T-cell (primary cell): Measurements from ENCODE around the gene ZNF385D. TPM values are rescaled to one million over a fixed set of nuclear protein-coding genes. Genes with fewer than 3 reads are reported as not detected.

Experiments used
- ATAC-seq, 4 experiments: fragments of 200-7000 bp in 3 of 4; fragments of 150-1000 bp in 1 of 4; cut with Tn5 transposase; replicated peaks in 1 of 4; 1 replicate in 3 of 4; 2 replicates in 1 of 4; pipeline ENCODE4 v1.10.0; 2021; ENCODE audit warnings: moderate library complexity in 3 of 4, mild to moderate bottlenecking in 2 of 4, moderate number of reproducible peaks in 1 of 4
- CTCF ChIA-PET, 2 donors: fragments of 300-600 bp; sonication (Branson Sonifier 250); formaldehyde crosslinking; loops; one replicate each; lab custom pipeline; 2022; ENCODE audit warnings: antibody characterized with exemption in 2 of 2; lab: Charles Lee
- POLR2A ChIA-PET, 2 donors: fragments of 300-600 bp; sonication (Branson Sonifier 250); formaldehyde crosslinking; loops; one replicate each; lab custom pipeline; 2022; ENCODE audit warnings: antibody characterized with exemption in 2 of 2; lab: Charles Lee
- DNase-seq, 35 experiments: peaks; one replicate each; pipeline versions ENCODE4 v3.0.0 to v3.0.0-alpha.2; 2013 to 2023
- H3K27ac ChIP-seq: one replicate; pipeline ENCODE4 v1.5.1; 2013; ENCODE audit warnings: low read length
- H3K27me3 ChIP-seq, 2 experiments: replicated peaks in 1 of 2; 1 replicate in 1 of 2; 2 replicates in 1 of 2; pipeline versions ENCODE4 v1.6.1 to v1.7.0; 2013; ENCODE audit warnings: low read length in 1 of 2, mixed read lengths in 1 of 2; ENCODE audit not compliant: control insufficient read depth in 2 of 2, insufficient read depth in 2 of 2; ENCODE audit errors: extremely low read depth in 1 of 2
- H3K36me3 ChIP-seq, 2 donors: 1 replicate in 1 of 2; 2 replicates in 1 of 2; pipeline versions ENCODE4 v1.6.1 to v1.7.0; 2013; ENCODE audit warnings: low read length in 1 of 2; ENCODE audit not compliant: control insufficient read depth in 2 of 2, insufficient read depth in 1 of 2; ENCODE audit errors: extremely low read depth in 1 of 2
- H3K4me1 ChIP-seq, 2 experiments: 1 replicate in 1 of 2; 2 replicates in 1 of 2; pipeline versions ENCODE4 v1.6.1 to v1.7.0; 2013; ENCODE audit warnings: low read length in 2 of 2, mixed read lengths in 1 of 2; ENCODE audit not compliant: insufficient read depth in 2 of 2, control insufficient read depth in 1 of 2; ENCODE audit errors: extremely low read depth in 1 of 2
- H3K4me3 ChIP-seq, 2 donors: 1 replicate in 1 of 2; 2 replicates in 1 of 2; pipeline versions ENCODE4 v1.5.1 to v1.7.0; 2013; ENCODE audit warnings: mild to moderate bottlenecking in 2 of 2, low read length in 1 of 2, moderate library complexity in 1 of 2; ENCODE audit not compliant: control insufficient read depth in 1 of 2; ENCODE audit errors: extremely low read depth in 1 of 2
- H3K9me3 ChIP-seq: 2 replicates; pipeline ENCODE4 v1.7.0; 2013
- H3K27ac Mint-ChIP-seq, 2 donors: one replicate each; pipeline ENCODE4 v1.8.0; 2020 to 2021; ENCODE audit warnings: mild to moderate bottlenecking in 2 of 2, mixed read lengths in 2 of 2
- H3K27me3 Mint-ChIP-seq, 2 donors: one replicate each; pipeline ENCODE4 v1.8.0; 2021 to 2022; ENCODE audit warnings: mixed read lengths in 2 of 2
- H3K36me3 Mint-ChIP-seq: one replicate; pipeline ENCODE4 v1.8.0; 2021; ENCODE audit warnings: mixed read lengths
- H3K4me1 Mint-ChIP-seq, 3 donors: one replicate each; pipeline ENCODE4 v1.8.0; 2020 to 2022; ENCODE audit warnings: mixed read lengths in 3 of 3, mild to moderate bottlenecking in 1 of 3
- H3K4me3 Mint-ChIP-seq, 3 donors: one replicate each; pipeline ENCODE4 v1.8.0; 2020 to 2022; ENCODE audit warnings: mild to moderate bottlenecking in 3 of 3, mixed read lengths in 3 of 3, moderate library complexity in 3 of 3
- H3K9me3 Mint-ChIP-seq, 3 donors: one replicate each; pipeline ENCODE4 v1.8.0; 2020 to 2022; ENCODE audit warnings: mixed read lengths in 3 of 3
- WGBS: methylation state at CpG from one replicate; pipeline ENCODE4 v1.1.5; 2013; ENCODE audit warnings: missing lambda C conversion rate; ENCODE audit not compliant: insufficient coverage; 5-methylcytosine and 5-hydroxymethylcytosine counted together
- total RNA-seq, 35 experiments: library from RNA in 6 of 35; stranded (reverse) in 6 of 35; fragments of 120-200 nt in 1 of 35; gene quantifications; one replicate each; pipeline versions ENCODE4 v1.2.1 to v1.2.4 and lab custom pipeline; 2013 to 2026

Gene ZNF385D
- total RNA-seq, 5 donors from 2014 or later (not counting 1 experiment from before 2014, with no cell fraction given): 0.03 to 0.47 (median 0.35) TPM

- CTCF ChIA-PET: no interaction called here
- H3K4me1 Mint-ChIP-seq: no peaks in the 10 kb centered on the region
Observed at GRCh38 chr3:21449738-21450137, 301.3 kb downstream of the ZNF385D start.

DNA sequence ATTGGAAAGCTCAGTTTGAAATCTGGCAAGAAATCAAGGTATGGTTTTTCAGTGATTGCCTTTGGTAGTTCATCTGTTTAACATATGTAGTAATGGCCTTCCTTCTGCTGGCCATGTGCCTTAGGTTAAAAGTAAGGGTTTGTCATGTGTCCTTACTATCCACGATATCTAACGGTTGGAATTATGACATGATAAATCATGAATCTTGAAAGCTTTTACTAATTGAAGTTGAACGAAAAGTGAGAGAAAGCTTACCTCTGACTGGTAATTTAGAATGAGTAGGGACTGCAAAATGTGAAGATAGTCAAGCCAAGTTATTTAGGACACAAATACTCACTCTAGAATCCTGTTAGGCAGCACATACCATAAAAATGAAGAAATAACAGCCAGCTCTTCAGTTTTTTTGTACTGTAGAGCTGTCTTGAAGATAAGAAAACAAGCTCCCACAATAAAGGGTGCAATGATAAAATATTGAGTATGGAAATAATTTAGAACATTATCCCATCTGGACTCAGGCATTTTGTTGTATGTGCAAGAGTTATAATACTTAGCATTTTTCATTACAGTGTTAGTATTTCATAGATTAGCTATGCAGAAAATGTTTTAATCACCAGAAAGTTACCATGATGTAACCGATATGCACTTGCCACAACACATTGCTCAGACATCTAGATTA lies 303.4 kb downstream of the ZNF385D start:
- H3K9me3 Mint-ChIP-seq: peaks cover 4 to 11% (median 10%) of the 10 kb centered on the region in 3 donors
- 100% methylated on average over 1 of the region's 4 CpGs for WGBS
- Histone ChIP-seq H3K36me3 (no peaks in the 10 kb centered on the region), H3K4me3 (no peak overlapping the region), H3K27ac (no peak overlapping the region), H3K9me3 (no peaks in the 10 kb centered on the region), H3K27me3 (no peaks in the 10 kb centered on the region), H3K4me1 (no peaks in the 10 kb centered on the region)
- H3K36me3 Mint-ChIP-seq: no peaks in the 10 kb centered on the region
- H3K27me3 Mint-ChIP-seq: no peaks in the 10 kb centered on the region
- no peak overlapping the region for H3K27ac Mint-ChIP-seq
- POLR2A ChIA-PET: no interaction called here
- no peak overlapping the region for H3K4me3 Mint-ChIP-seq
- no peak for ATAC-seq
- DNase-seq: no peak
- CTCF ChIA-PET: no interaction called here
- no peaks in the 10 kb centered on the region for H3K4me1 Mint-ChIP-seq

More at GRCh38 chr3:21449738-21450137, 301.3 kb downstream of the ZNF385D start:
- Mint-ChIP-seq H3K27ac (no peak overlapping the region), H3K27me3 (no peaks in the 10 kb centered on the region), H3K4me3 (no peak overlapping the region), H3K36me3 (no peaks in the 10 kb centered on the region), H3K9me3 (peaks cover 4 to 14% (median 10%) of the 10 kb centered on the region in 3 donors)
- no peak for ATAC-seq
- Histone ChIP-seq H3K4me3 (no peak overlapping the region), H3K27me3 (no peaks in the 10 kb centered on the region), H3K4me1 (no peaks in the 10 kb centered on the region), H3K36me3 (no peaks in the 10 kb centered on the region), H3K27ac (no peak overlapping the region), H3K9me3 (no peaks in the 10 kb centered on the region)
- POLR2A ChIA-PET: no interaction called here
- 30% methylated on average over 2 of the region's 2 CpGs for WGBS
- DNase-seq: no peak

GRCh38 chr3:21446945-21447475 lies 304.0 kb downstream of the ZNF385D start:
- no peak overlapping the region for H3K27ac ChIP-seq
- no peak overlapping the region for H3K4me3 ChIP-seq
- Mint-ChIP-seq H3K27me3 (no peaks in the 10 kb centered on the region), H3K36me3 (no peaks in the 10 kb centered on the region), H3K9me3 (peaks cover 4 to 11% (median 9%) of the 10 kb centered on the region in 3 donors), H3K4me3 (no peak overlapping the region), H3K27ac (no peak overlapping the region), H3K4me1 (no peaks in the 10 kb centered on the region)
- H3K9me3 ChIP-seq: no peaks in the 10 kb centered on the region
- 100% methylated on average over 1 of the region's 2 CpGs for WGBS
- CTCF ChIA-PET: no interaction called here
- ATAC-seq (no peak), DNase-seq (no peak)
- POLR2A ChIA-PET: no interaction called here
- H3K36me3 ChIP-seq: no peaks in the 10 kb centered on the region
- no peaks in the 10 kb centered on the region for H3K27me3 ChIP-seq
- no peaks in the 10 kb centered on the region for H3K4me1 ChIP-seq

GRCh38 chr3:21446027-21446426 lies 305.0 kb downstream of the ZNF385D start:
- CTCF ChIA-PET: no interaction called here

DNA sequence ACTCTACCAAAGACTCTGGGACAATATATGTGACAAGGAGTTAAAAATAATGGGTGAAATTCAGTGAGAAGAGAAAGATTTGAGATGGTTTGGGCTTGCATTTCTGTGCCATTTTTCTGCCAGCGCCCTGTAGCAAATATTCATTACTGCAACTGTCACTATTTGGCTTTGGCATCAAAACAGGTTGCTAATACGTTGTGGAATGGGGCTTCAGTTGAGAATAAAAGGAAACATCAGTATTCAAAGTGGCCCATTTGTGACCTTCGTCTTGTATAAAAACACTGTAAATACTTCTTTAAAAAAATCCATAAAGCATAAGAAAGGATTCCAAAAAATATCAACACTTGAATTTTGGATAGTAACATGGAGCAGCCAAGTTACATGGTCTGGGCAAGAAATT lies 309.2 kb downstream of the ZNF385D start:
- ATAC-seq: no peak
- WGBS: 80% methylated on average over 1 of the region's 3 CpGs
- Mint-ChIP-seq H3K9me3 (peaks cover 7 to 9% (median 8%) of the 10 kb centered on the region in 3 donors), H3K4me3 (no peak overlapping the region), H3K4me1 (no peaks in the 10 kb centered on the region), H3K27ac (no peak overlapping the region), H3K27me3 (no peaks in the 10 kb centered on the region), H3K36me3 (no peaks in the 10 kb centered on the region)
- DNase-seq: no peak
- H3K36me3 ChIP-seq: no peaks in the 10 kb centered on the region
- ChIA-PET CTCF (no interaction called here), POLR2A (no interaction called here)
- H3K27ac ChIP-seq: no peak overlapping the region
- no peaks in the 10 kb centered on the region for H3K9me3 ChIP-seq
- no peak overlapping the region for H3K4me3 ChIP-seq
- H3K27me3 ChIP-seq: no peaks in the 10 kb centered on the region
- no peaks in the 10 kb centered on the region for H3K4me1 ChIP-seq

More at GRCh38 chr3:21446027-21446426, 305.0 kb downstream of the ZNF385D start:
- no peak for DNase-seq
- no peaks in the 10 kb centered on the region for H3K27me3 ChIP-seq
- H3K36me3 Mint-ChIP-seq: no peaks in the 10 kb centered on the region
- WGBS: 57% methylated on average over 1 of the region's 3 CpGs
- H3K27ac ChIP-seq: no peak overlapping the region
- no peaks in the 10 kb centered on the region for H3K27me3 Mint-ChIP-seq
- no peak overlapping the region for H3K4me3 ChIP-seq
- no peak for ATAC-seq
- no peaks in the 10 kb centered on the region for H3K36me3 ChIP-seq
- no peaks in the 10 kb centered on the region for H3K4me1 Mint-ChIP-seq
- peaks cover 4 to 11% (median 9%) of the 10 kb centered on the region in 3 donors for H3K9me3 Mint-ChIP-seq
- POLR2A ChIA-PET: no interaction called here
- no peaks in the 10 kb centered on the region for H3K4me1 ChIP-seq
- H3K9me3 ChIP-seq: no peaks in the 10 kb centered on the region
- H3K4me3 Mint-ChIP-seq: no peak overlapping the region
- no peak overlapping the region for H3K27ac Mint-ChIP-seq

DNA sequence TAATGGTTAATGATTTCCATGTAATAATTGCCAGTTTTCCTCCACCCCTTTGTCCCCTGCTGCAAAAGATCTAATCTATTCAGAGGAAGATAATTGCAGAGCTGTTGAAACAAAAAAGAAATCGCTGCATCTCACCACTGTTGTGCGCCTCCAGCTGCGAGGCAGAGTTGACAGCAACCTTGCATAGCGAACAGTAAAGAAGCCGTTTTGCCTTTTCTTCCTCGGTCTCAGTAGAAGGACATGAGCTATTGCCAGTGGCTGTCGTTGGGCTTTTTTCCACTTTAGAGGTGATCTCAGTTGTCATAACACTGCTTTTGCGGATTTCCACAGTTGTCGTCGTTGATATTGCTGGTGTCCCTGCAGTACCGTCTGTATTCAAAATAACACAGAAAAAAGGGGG lies 314.2 kb downstream of the ZNF385D start:
- Histone ChIP-seq H3K27me3 (no peaks in the 10 kb centered on the region), H3K4me1 (no peaks in the 10 kb centered on the region), H3K9me3 (no peaks in the 10 kb centered on the region), H3K36me3 (no peaks in the 10 kb centered on the region), H3K27ac (no peak overlapping the region), H3K4me3 (no peak overlapping the region)
- Mint-ChIP-seq H3K27me3 (no peaks in the 10 kb centered on the region), H3K27ac (no peak overlapping the region), H3K9me3 (peaks cover 5 to 17% (median 11%) of the 10 kb centered on the region in 3 donors), H3K36me3 (no peaks in the 10 kb centered on the region), H3K4me1 (no peaks in the 10 kb centered on the region), H3K4me3 (no peak overlapping the region)
- DNase-seq (no peak), ATAC-seq (no peak)
- WGBS: 77% methylated on average over 7 of the region's 11 CpGs
- ChIA-PET CTCF (no interaction called here), POLR2A (no interaction called here)
